ENCODE data around the gene SLC35D1. TPM values are rescaled to one million over a fixed set of nuclear protein-coding genes. Genes with fewer than 3 reads are reported as not detected.

The SLC35D1 gene
- total RNA-seq, 2 experiments from 2014 or later: 10.9 to 11.3 TPM

DNA sequence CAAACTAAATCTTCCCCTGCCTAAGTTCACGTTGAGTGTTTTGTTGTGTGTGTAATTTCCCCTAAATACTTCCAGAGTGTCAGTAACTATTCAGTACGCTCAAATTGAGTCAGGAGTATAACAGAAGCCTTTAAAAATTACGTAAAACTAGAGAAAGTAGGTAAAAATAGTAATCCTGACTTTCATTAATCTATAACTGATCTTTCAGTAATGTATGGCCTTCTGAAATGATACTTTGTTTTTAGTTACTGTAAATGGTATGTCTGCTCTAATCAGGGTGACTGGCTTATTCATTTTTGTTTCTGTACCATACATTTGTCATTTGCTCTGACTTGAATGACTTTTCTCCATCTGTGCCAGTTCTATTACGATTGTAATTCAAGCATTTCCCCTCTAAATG, 99.7 kb downstream of the SLC35D1 start:
- DNase-seq: no peak
- H3K9me3 Mint-ChIP-seq: no peaks in the 10 kb centered on the region
- POLR2A ChIA-PET: no interaction called here
- H3K27me3 Mint-ChIP-seq: no peaks in the 10 kb centered on the region
- H3K4me1 Mint-ChIP-seq: peaks cover 12% of the 10 kb centered on the region
- ATAC-seq (ENCODE audit: low read depth): no peak
- H3K4me3 Mint-ChIP-seq: no peak overlapping the region
- H3K27ac Mint-ChIP-seq: no peak overlapping the region
- peaks cover 30% of the 10 kb centered on the region for H3K36me3 Mint-ChIP-seq

DNA sequence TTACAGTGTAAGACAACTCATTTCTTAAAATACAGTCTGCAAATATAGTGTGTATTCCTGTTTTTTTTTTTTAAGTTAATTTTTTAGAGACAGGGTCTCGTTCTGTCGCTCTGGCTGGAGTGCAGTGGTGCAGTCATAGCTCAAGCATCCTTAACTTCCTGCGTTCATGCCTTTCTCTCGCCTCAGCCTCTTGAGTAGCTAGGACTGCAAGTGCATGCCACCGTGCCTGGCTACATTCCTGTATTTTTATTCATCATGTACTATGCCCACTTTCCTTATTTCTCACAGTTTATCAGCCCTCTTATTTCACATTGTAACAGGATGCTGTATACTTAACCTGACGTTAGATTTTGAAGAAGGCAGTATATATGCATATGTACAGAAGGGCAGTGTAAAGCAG, 102.4 kb downstream of the SLC35D1 start:
- H3K4me3 Mint-ChIP-seq: no peak overlapping the region
- H3K27me3 Mint-ChIP-seq: no peaks in the 10 kb centered on the region
- ATAC-seq (ENCODE audit: low read depth) (no peak), DNase-seq (no peak)
- H3K9me3 Mint-ChIP-seq: no peaks in the 10 kb centered on the region
- peaks cover 13% of the 10 kb centered on the region for H3K4me1 Mint-ChIP-seq
- H3K27ac Mint-ChIP-seq: no peak overlapping the region
- peaks cover 30% of the 10 kb centered on the region for H3K36me3 Mint-ChIP-seq
- POLR2A ChIA-PET: no interaction called here

Other genes starting within 250 kb of the SLC35D1 start
- 1 to 10 TPM; 3.1 to 4.2 TPM for gene DNAI4, start 129.3 kb downstream of the SLC35D1 start, total RNA-seq
- 10 to 100 TPM; 55.5 to 57.1 TPM for gene MIER1, start 129.2 kb downstream of the SLC35D1 start, total RNA-seq
- not detected for gene C1orf141, start 80.8 kb upstream of the SLC35D1 start, total RNA-seq
- gene IL23R, start 112.3 kb upstream of the SLC35D1 start, total RNA-seq: under 1 TPM in 1 of 2 experiments, not detected in 1; 0.19 TPM

Data from activated naive CD8-positive, alpha-beta T cell treated with anti-CD3 and anti-CD28 coated beads, Interleukin-2, amount 10 ng/mL, durations not matched to agents 7 days and 5 days (primary cell).